ENCODE data around the gene HIPK2.

DNA sequence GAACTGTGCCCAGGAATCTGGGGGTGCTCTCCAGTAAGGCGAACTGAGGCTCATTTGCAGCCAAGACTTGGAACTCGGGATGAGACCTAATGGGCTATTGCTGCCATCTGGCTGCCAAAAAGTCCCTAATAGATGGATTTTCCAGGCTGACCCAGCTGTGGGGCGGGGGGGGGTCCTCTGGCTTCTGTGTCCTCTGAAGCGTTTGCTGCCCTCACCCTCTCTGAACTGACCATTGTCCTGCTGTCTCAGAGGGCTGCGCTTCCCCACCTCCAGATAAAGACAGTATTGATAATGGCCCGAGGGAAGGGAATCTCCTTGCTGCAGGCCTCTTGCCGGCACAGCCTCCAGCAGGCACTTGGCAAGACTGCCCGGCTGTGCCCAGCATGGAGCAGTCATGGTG is 207.7 kb downstream of the HIPK2 start:
- TF ChIP-seq, protein P1, sequence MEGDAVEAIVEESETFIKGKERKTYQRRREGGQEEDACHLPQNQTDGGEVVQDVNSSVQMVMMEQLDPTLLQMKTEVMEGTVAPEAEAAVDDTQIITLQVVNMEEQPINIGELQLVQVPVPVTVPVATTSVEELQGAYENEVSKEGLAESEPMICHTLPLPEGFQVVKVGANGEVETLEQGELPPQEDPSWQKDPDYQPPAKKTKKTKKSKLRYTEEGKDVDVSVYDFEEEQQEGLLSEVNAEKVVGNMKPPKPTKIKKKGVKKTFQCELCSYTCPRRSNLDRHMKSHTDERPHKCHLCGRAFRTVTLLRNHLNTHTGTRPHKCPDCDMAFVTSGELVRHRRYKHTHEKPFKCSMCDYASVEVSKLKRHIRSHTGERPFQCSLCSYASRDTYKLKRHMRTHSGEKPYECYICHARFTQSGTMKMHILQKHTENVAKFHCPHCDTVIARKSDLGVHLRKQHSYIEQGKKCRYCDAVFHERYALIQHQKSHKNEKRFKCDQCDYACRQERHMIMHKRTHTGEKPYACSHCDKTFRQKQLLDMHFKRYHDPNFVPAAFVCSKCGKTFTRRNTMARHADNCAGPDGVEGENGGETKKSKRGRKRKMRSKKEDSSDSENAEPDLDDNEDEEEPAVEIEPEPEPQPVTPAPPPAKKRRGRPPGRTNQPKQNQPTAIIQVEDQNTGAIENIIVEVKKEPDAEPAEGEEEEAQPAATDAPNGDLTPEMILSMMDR (IDR thresholded peaks at IDR 0.05), result no peak
- no peak for TF ChIP-seq EP300 (IDR thresholded peaks at IDR 0.05)
